ENCODE measurements around the gene RPL27.
"Not testable (repeated sequence)": the region's sequence is repeated elsewhere in the genome, so short reads cannot be mapped to it uniquely, and the experiment has no call there.

The RPL27 gene

GRCh38 chr17:42997984-42998938 lies at the start of gene RPL27:
TSS of gene RPL27 (plus strand) at chr17:42998419. CDS start at chr17:42998751, 332 bp downstream.
- peak; percentile 100 for DNase-seq

GRCh38 chr17:42950044-42950783 lies 48.0 kb upstream of the RPL27 start:
- no peak for DNase-seq

- peak; percentile 39 for DNase-seq
Measured at GRCh38 chr17:42953669-42954068, 44.5 kb upstream of the RPL27 start.

- DNase-seq, result peak; percentile 97
Measured at GRCh38 chr17:42964161-42964932, 33.9 kb upstream of the RPL27 start, which contains the start of gene AARSD1. TSS of gene AARSD1 (minus strand) at chr17:42964454. CDS start at chr17:42964440, 14 bp downstream.

GRCh38 chr17:42967925-42968324 lies 30.3 kb upstream of the RPL27 start:
- DNase-seq, result no peak

GRCh38 chr17:42969001-42969581 lies 29.1 kb upstream of the RPL27 start:
- DNase-seq, result peak; percentile 53

GRCh38 chr17:42971589-42971988 lies 26.6 kb upstream of the RPL27 start:
- no peak for DNase-seq

- DNase-seq, result not testable (repeated sequence)
Measured at GRCh38 chr17:42973323-42973722, 24.9 kb upstream of the RPL27 start.

GRCh38 chr17:42975265-42975664 lies 23.0 kb upstream of the RPL27 start:
- no peak for DNase-seq

- DNase-seq, result not testable (repeated sequence)
Measured at GRCh38 chr17:42975701-42976100, 22.5 kb upstream of the RPL27 start.

GRCh38 chr17:42979511-42980273 lies 18.5 kb upstream of the RPL27 start, which contains the start of gene PTGES3L:
TSS of gene PTGES3L (minus strand) at chr17:42980080. CDS start at chr17:42980053, 27 bp downstream.
- peak; percentile 89 for DNase-seq

- peak; percentile 96 for DNase-seq
Measured at GRCh38 chr17:42980274-42980765, 17.9 kb upstream of the RPL27 start, which contains the start of gene RUNDC1. TSS of gene RUNDC1 (plus strand) at chr17:42980565. CDS start at chr17:42980577, 12 bp downstream.

- peak; percentile 75 for DNase-seq
Measured at GRCh38 chr17:42980766-42981397, 17.3 kb upstream of the RPL27 start.

- DNase-seq, result no peak
Measured at GRCh38 chr17:42982266-42982665, 16.0 kb upstream of the RPL27 start.

- no peak for DNase-seq
Measured at GRCh38 chr17:42985225-42985624, 13.0 kb upstream of the RPL27 start.

GRCh38 chr17:42989141-42989540 lies 9.1 kb upstream of the RPL27 start:
- no peak for DNase-seq

- DNase-seq, result no peak
Measured at GRCh38 chr17:42989726-42990652, 8.2 kb upstream of the RPL27 start.

- no peak for DNase-seq
Measured at GRCh38 chr17:42991471-42991870, 6.7 kb upstream of the RPL27 start.

- no peak for DNase-seq
Measured at GRCh38 chr17:42992872-42993271, 5.3 kb upstream of the RPL27 start.

Measured in NCI-H69 (cell line).